Upper lobe of left lung (tissue), 4 donors: ENCODE measurements around the gene FGF14.

Experiments used
- CTCF ChIP-seq, 6 experiments: fragments of 450-650 bp in 4 of 6; fragments of 200-600 bp in 2 of 6; sonication (generic) in 2 of 6; IDR thresholded peaks; one replicate each; pipeline ENCODE4 v1.5.1; 2016 to 2019; ENCODE audit warnings: antibody characterized with exemption in 6 of 6
- POLR2A ChIP-seq, 4 donors: fragments of 450-650 bp; IDR thresholded peaks; one replicate each; pipeline ENCODE4 v1.5.1; 2016 to 2017; ENCODE audit warnings: antibody characterized with exemption in 4 of 4, mild to moderate bottlenecking in 2 of 4
- POLR2AphosphoS5 ChIP-seq, 2 donors: sonication (generic); formaldehyde crosslinking; IDR thresholded peaks; one replicate each; pipeline ENCODE4 v1.5.1; 2017; ENCODE audit warnings: antibody characterized with exemption in 2 of 2

GRCh38 chr13:102276404-102276803 is 125.4 kb downstream of the FGF14 start:
- TF ChIP-seq POLR2AphosphoS5 (IDR thresholded peaks at IDR 0.05), result no peak
- TF ChIP-seq CTCF (IDR thresholded peaks at IDR 0.05), result no peak
- TF ChIP-seq POLR2A (IDR thresholded peaks at IDR 0.05), result no peak
